ENCODE results near the gene CLEC3B. TPM values are rescaled to one million over a fixed set of nuclear protein-coding genes. Genes with fewer than 3 reads are reported as not detected.

The CLEC3B gene
- total and polyA plus RNA-seq, 10 of the 15 experiments (the other 5 are each of a cell fraction or from before 2014, with no cell fraction given) = 0.23 TPM; not detected in 9

Small RNA genes lying within 50 kb of the gene (small RNA-seq; reads per million reads assigned to genes)
- not detected for gene RNU5B-3P

Other genes with a start within 250 kb of the CLEC3B start
- gene TMEM42, start 164.4 kb upstream of the CLEC3B start, total RNA-seq (2014; rRNA removed) = 10.8 and 12.6 TPM in 2 replicates
- 6.8 and 7.2 TPM in 2 replicates for gene TMEM42, start 164.4 kb upstream of the CLEC3B start, total RNA-seq (2014; rRNA removed; fragmentation: Illumina TruSeq; extraction: Trizol)
- gene TMEM42, start 164.4 kb upstream of the CLEC3B start, total RNA-seq (2021) = 12.8 and 13.8 TPM in 2 replicates
- gene TMEM42, start 164.4 kb upstream of the CLEC3B start, polyA plus RNA-seq (2011; rRNA removed) = 15.3 and 20.5 TPM in 2 replicates
- gene TMEM42, start 164.4 kb upstream of the CLEC3B start, polyA plus RNA-seq (2014; fragmentation: Illumina TruSeq; extraction: Trizol) = 7.6 and 8.3 TPM in 2 replicates
- gene TMEM42, start 164.4 kb upstream of the CLEC3B start, polyA plus RNA-seq (2014; fragmentation: Nextera tagmentation; extraction: Ambion mirVana) = 10 to 100 TPM in 1 of 2 experiments, 1 to 10 TPM in 1; 5.0 to 11.6 TPM
- 16.9 and 17.5 TPM in 2 replicates for gene TMEM42, start 164.4 kb upstream of the CLEC3B start, polyA plus RNA-seq (2014; rRNA removed)
- gene TMEM42, start 164.4 kb upstream of the CLEC3B start, polyA plus RNA-seq (2016; fragmentation: Nextera tagmentation; extraction: Ambion mirVana) = 10 to 100 TPM; 14.8 to 15.4 TPM
- gene TGM4, start 151.7 kb upstream of the CLEC3B start, total RNA-seq (2014; rRNA removed) = not detected in 2 replicates
- not detected in 2 replicates for gene TGM4, start 151.7 kb upstream of the CLEC3B start, total RNA-seq (2014; rRNA removed; fragmentation: Illumina TruSeq; extraction: Trizol)
- not detected in 2 replicates for gene TGM4, start 151.7 kb upstream of the CLEC3B start, total RNA-seq (2021)
- not detected in 2 replicates for gene TGM4, start 151.7 kb upstream of the CLEC3B start, polyA plus RNA-seq (2011; rRNA removed)
- not detected in 2 replicates for gene TGM4, start 151.7 kb upstream of the CLEC3B start, polyA plus RNA-seq (2014; fragmentation: Illumina TruSeq; extraction: Trizol)
- gene TGM4, start 151.7 kb upstream of the CLEC3B start, polyA plus RNA-seq (2014; fragmentation: Nextera tagmentation; extraction: Ambion mirVana) = not detected
- not detected in 2 replicates for gene TGM4, start 151.7 kb upstream of the CLEC3B start, polyA plus RNA-seq (2014; rRNA removed)
- gene TGM4, start 151.7 kb upstream of the CLEC3B start, polyA plus RNA-seq (2016; fragmentation: Nextera tagmentation; extraction: Ambion mirVana) = not detected
- gene ZDHHC3, start 50.1 kb upstream of the CLEC3B start, total RNA-seq (2014; rRNA removed) = 46.5 and 46.9 TPM in 2 replicates
- 29.6 and 32.1 TPM in 2 replicates for gene ZDHHC3, start 50.1 kb upstream of the CLEC3B start, total RNA-seq (2014; rRNA removed; fragmentation: Illumina TruSeq; extraction: Trizol)
- gene ZDHHC3, start 50.1 kb upstream of the CLEC3B start, total RNA-seq (2021) = 40.0 and 42.6 TPM in 2 replicates
- gene ZDHHC3, start 50.1 kb upstream of the CLEC3B start, polyA plus RNA-seq (2011; rRNA removed) = 56.5 and 79.1 TPM in 2 replicates
- 40.3 and 47.8 TPM in 2 replicates for gene ZDHHC3, start 50.1 kb upstream of the CLEC3B start, polyA plus RNA-seq (2014; fragmentation: Illumina TruSeq; extraction: Trizol)
- gene ZDHHC3, start 50.1 kb upstream of the CLEC3B start, polyA plus RNA-seq (2014; fragmentation: Nextera tagmentation; extraction: Ambion mirVana) = 1 to 10 TPM; 6.8 to 7.4 TPM
- 38.1 and 41.5 TPM in 2 replicates for gene ZDHHC3, start 50.1 kb upstream of the CLEC3B start, polyA plus RNA-seq (2014; rRNA removed)
- gene ZDHHC3, start 50.1 kb upstream of the CLEC3B start, polyA plus RNA-seq (2016; fragmentation: Nextera tagmentation; extraction: Ambion mirVana) = 10 to 100 TPM; 39.4 to 42.1 TPM
- gene EXOSC7, start 50.1 kb upstream of the CLEC3B start, total RNA-seq (2014; rRNA removed) = 76.8 and 77.9 TPM in 2 replicates
- gene EXOSC7, start 50.1 kb upstream of the CLEC3B start, total RNA-seq (2014; rRNA removed; fragmentation: Illumina TruSeq; extraction: Trizol) = 66.7 and 68.5 TPM in 2 replicates
- 55.5 and 62.2 TPM in 2 replicates for gene EXOSC7, start 50.1 kb upstream of the CLEC3B start, total RNA-seq (2021)
- gene EXOSC7, start 50.1 kb upstream of the CLEC3B start, polyA plus RNA-seq (2011; rRNA removed) = 119 and 121 TPM in 2 replicates
- gene EXOSC7, start 50.1 kb upstream of the CLEC3B start, polyA plus RNA-seq (2014; fragmentation: Illumina TruSeq; extraction: Trizol) = 46.3 and 58.0 TPM in 2 replicates
- gene EXOSC7, start 50.1 kb upstream of the CLEC3B start, polyA plus RNA-seq (2014; fragmentation: Nextera tagmentation; extraction: Ambion mirVana) = 100 to 1,000 TPM; 159 to 193 TPM
- gene EXOSC7, start 50.1 kb upstream of the CLEC3B start, polyA plus RNA-seq (2014; rRNA removed) = 71.9 and 72.6 TPM in 2 replicates
- 10 to 100 TPM; 88.9 to 94.5 TPM for gene EXOSC7, start 50.1 kb upstream of the CLEC3B start, polyA plus RNA-seq (2016; fragmentation: Nextera tagmentation; extraction: Ambion mirVana)
- gene CDCP1, start 120.1 kb downstream of the CLEC3B start, total RNA-seq (2014; rRNA removed) = 0.65 and 1.0 TPM in 2 replicates
- 0.46 and 0.58 TPM in 2 replicates for gene CDCP1, start 120.1 kb downstream of the CLEC3B start, total RNA-seq (2014; rRNA removed; fragmentation: Illumina TruSeq; extraction: Trizol)
- 1.5 and 1.7 TPM in 2 replicates for gene CDCP1, start 120.1 kb downstream of the CLEC3B start, total RNA-seq (2021)
- 1.2 and 2.2 TPM in 2 replicates for gene CDCP1, start 120.1 kb downstream of the CLEC3B start, polyA plus RNA-seq (2011; rRNA removed)
- gene CDCP1, start 120.1 kb downstream of the CLEC3B start, polyA plus RNA-seq (2014; fragmentation: Illumina TruSeq; extraction: Trizol) = 0.51 and 1.1 TPM in 2 replicates
- gene CDCP1, start 120.1 kb downstream of the CLEC3B start, polyA plus RNA-seq (2014; fragmentation: Nextera tagmentation; extraction: Ambion mirVana) = under 1 TPM; 0.35 to 0.69 TPM
- gene CDCP1, start 120.1 kb downstream of the CLEC3B start, polyA plus RNA-seq (2014; rRNA removed) = 0.56 and 0.77 TPM in 2 replicates
- gene CDCP1, start 120.1 kb downstream of the CLEC3B start, polyA plus RNA-seq (2016; fragmentation: Nextera tagmentation; extraction: Ambion mirVana) = 1 to 10 TPM in 1 of 2 experiments, under 1 TPM in 1; 0.71 to 1.1 TPM
- not detected in 2 replicates for gene TMEM158, start 200.0 kb downstream of the CLEC3B start, total RNA-seq (2014; rRNA removed)
- not detected in 2 replicates for gene TMEM158, start 200.0 kb downstream of the CLEC3B start, total RNA-seq (2014; rRNA removed; fragmentation: Illumina TruSeq; extraction: Trizol)
- not detected in 2 replicates for gene TMEM158, start 200.0 kb downstream of the CLEC3B start, total RNA-seq (2021)
- gene TMEM158, start 200.0 kb downstream of the CLEC3B start, polyA plus RNA-seq (2011; rRNA removed) = not detected in 2 replicates
- gene TMEM158, start 200.0 kb downstream of the CLEC3B start, polyA plus RNA-seq (2014; fragmentation: Illumina TruSeq; extraction: Trizol) = not detected in 2 replicates
- not detected for gene TMEM158, start 200.0 kb downstream of the CLEC3B start, polyA plus RNA-seq (2014; fragmentation: Nextera tagmentation; extraction: Ambion mirVana)
- gene TMEM158, start 200.0 kb downstream of the CLEC3B start, polyA plus RNA-seq (2014; rRNA removed) = not detected in 2 replicates
- gene TMEM158, start 200.0 kb downstream of the CLEC3B start, polyA plus RNA-seq (2016; fragmentation: Nextera tagmentation; extraction: Ambion mirVana) = not detected